ENCODE data around the gene CTBP2.

CTBP2 gene

DNA sequence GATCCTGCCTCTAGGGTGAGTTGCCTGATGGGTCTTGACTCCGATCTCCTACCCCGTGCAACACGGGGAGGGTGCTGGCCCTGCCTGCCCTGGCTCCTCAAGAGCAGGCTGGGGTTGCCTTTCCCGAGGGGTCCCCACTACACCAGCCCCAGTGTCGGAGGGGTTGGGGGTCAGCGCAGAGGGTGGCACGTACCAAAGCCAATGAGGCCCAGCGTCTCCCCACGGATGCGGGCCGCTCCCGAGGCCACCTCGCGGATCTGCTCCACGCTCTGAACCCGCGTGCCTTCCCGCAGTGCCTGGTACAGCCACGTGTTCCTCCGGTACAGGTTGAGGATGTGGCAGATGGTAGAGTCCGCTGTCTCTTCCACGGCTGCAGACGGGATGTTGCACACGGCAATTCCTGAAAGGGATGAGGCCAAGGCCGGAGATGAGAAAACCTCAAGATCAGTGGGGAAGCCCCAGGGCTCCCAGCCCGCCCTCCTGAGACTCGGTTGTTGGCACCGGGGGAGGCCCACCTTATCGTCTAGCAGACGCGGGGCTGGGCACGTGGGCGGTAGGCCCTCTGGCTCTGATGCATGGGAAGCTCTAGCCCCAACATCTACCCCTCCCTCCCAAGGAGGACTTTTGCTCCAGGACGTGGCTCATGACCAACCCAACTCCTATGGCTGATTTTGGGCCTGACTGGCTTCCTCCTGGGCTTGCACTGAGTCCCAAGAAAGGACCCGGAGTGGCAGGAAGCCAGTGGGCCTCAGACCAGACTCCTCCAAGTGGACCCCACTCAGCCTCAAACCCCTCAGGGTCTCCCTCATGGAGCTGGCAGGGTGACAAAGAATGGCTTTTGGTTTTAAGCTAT lies 162.4 kb downstream of the CTBP2 start:
- in situ Hi-C loops (cut with HindIII; ENCODE audit: low sequenced_read_pairs), result no loop called here

DNA sequence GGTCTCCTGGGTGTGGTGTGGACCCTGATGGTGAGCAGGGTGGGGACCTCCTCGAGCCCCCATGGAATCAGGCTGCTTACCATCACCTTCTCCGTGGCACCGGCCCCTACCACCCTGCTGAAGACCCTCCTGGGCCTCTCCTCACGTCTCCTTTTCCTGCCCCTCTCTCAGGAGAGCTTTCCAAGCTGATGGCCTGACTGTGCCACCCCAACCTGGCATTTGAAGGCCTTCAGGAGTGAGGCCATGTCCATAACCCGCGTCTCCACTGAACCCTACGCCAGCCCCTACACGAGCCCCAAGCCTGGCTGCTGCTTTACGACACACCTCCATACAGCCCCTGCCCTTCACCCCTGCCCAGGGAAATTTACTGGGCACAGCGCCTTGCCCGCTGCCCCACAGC lies 163.1 kb downstream of the CTBP2 start:
- no peak overlapping the region for H3K4me3 ChIP-seq (ENCODE audit: low read depth, low read length)
- TF ChIP-seq, protein P1, sequence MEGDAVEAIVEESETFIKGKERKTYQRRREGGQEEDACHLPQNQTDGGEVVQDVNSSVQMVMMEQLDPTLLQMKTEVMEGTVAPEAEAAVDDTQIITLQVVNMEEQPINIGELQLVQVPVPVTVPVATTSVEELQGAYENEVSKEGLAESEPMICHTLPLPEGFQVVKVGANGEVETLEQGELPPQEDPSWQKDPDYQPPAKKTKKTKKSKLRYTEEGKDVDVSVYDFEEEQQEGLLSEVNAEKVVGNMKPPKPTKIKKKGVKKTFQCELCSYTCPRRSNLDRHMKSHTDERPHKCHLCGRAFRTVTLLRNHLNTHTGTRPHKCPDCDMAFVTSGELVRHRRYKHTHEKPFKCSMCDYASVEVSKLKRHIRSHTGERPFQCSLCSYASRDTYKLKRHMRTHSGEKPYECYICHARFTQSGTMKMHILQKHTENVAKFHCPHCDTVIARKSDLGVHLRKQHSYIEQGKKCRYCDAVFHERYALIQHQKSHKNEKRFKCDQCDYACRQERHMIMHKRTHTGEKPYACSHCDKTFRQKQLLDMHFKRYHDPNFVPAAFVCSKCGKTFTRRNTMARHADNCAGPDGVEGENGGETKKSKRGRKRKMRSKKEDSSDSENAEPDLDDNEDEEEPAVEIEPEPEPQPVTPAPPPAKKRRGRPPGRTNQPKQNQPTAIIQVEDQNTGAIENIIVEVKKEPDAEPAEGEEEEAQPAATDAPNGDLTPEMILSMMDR (IDR thresholded peaks at IDR 0.05; ENCODE audit: low read depth, low read length), result no peak
- no peak for DNase-seq (ENCODE audit: low read depth, low spot score)
- in situ Hi-C loops (cut with HindIII; ENCODE audit: low sequenced_read_pairs), result no loop called here

More for the DNA sequence above, 162.4 kb downstream of the CTBP2 start:
- DNase-seq (ENCODE audit: low read depth, low spot score), result no peak
- TF ChIP-seq, protein P1 (IDR thresholded peaks at IDR 0.05; ENCODE audit: low read depth, low read length), result no peak
- H3K4me3 ChIP-seq (ENCODE audit: low read depth, low read length), result no peak overlapping the region

DNA sequence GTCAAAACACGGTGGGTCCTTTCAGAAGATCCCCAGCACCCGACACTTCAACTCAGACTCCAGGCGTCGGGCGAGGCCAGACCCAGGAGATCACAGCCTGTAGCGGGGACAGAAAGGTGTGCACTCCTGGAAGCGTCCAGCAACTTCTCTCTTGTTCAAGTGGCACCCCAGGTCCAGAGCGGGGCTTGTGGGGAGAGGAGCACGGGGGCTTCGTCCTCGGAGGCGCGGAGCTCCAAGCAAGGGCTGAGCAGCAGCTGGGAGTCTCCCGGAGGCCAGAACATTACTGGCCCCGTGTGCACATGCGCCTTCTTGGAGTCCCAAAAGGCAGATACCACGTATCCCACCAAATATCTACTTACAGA lies 163.5 kb downstream of the CTBP2 start:
- in situ Hi-C loops (cut with HindIII; ENCODE audit: low sequenced_read_pairs), result no loop called here
- TF ChIP-seq, protein P1 (IDR thresholded peaks at IDR 0.05; ENCODE audit: low read depth, low read length), result no peak
- DNase-seq (ENCODE audit: low read depth, low spot score), result no peak
- no peak overlapping the region for H3K4me3 ChIP-seq (ENCODE audit: low read depth, low read length)

DNA sequence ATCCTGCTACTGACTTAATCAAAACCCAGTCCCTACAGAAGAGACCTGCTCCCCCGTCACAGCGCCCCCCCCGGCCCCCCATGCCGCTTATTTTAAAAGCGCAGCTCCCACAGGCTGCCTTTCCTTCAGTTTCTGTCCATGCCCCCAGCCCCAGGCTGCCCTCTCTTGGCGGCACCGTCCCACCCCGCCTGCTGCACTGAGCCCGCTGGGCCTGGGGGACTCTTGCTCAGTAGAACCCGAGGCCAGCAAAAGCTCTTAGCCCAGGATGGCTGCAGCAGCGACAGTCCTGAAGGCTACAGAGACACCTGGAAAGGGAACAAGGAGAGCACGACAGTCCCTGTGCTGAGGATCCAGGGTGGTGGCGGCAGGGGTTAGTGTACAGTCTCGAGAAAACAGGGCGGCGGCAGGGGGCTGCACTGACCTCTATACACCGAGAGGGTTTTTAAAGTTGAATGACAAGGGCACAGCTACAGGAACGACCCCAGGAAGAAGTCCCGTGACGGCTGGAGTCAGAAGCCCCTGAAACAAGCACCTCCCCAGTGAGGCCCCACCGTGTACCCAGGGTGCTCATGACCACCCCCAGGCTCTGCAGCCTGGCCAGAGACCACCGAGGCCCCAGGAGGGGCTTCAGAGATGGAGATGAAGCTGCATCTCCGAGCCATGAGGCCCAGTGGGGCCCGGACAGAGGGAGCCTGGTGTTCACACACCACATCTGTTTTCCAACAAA lies 164.1 kb downstream of the CTBP2 start:
- DNase-seq (ENCODE audit: low read depth, low spot score), result no peak
- no peak overlapping the region for H3K4me3 ChIP-seq (ENCODE audit: low read depth, low read length)
- in situ Hi-C loops (cut with HindIII; ENCODE audit: low sequenced_read_pairs), result no loop called here
- TF ChIP-seq, protein P1 (IDR thresholded peaks at IDR 0.05; ENCODE audit: low read depth, low read length), result no peak

DNA sequence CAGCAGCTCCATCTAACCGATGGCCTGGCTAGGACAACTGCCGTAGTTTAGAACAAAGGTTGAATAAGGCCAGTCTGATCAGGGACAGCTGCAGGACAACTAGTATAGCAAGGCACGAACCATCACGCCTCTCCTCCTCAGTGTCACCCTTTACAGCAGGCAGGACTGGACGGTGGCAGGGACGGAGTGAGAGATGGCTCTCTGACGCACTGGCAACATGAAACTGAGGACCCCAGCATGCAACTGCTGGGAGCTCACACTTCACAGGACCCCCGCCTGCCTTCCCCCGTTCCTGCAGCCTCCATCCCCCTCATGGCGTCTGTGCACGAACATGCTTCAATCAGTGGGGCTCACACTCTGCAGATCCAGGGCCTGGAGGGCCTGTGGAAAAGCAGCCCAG lies 164.8 kb downstream of the CTBP2 start:
- DNase-seq (ENCODE audit: low read depth, low spot score), result no peak
- H3K4me3 ChIP-seq (ENCODE audit: low read depth, low read length), result no peak overlapping the region
- TF ChIP-seq, protein P1 (IDR thresholded peaks at IDR 0.05; ENCODE audit: low read depth, low read length), result no peak
- in situ Hi-C loops (cut with HindIII; ENCODE audit: low sequenced_read_pairs), result no loop called here

DNA sequence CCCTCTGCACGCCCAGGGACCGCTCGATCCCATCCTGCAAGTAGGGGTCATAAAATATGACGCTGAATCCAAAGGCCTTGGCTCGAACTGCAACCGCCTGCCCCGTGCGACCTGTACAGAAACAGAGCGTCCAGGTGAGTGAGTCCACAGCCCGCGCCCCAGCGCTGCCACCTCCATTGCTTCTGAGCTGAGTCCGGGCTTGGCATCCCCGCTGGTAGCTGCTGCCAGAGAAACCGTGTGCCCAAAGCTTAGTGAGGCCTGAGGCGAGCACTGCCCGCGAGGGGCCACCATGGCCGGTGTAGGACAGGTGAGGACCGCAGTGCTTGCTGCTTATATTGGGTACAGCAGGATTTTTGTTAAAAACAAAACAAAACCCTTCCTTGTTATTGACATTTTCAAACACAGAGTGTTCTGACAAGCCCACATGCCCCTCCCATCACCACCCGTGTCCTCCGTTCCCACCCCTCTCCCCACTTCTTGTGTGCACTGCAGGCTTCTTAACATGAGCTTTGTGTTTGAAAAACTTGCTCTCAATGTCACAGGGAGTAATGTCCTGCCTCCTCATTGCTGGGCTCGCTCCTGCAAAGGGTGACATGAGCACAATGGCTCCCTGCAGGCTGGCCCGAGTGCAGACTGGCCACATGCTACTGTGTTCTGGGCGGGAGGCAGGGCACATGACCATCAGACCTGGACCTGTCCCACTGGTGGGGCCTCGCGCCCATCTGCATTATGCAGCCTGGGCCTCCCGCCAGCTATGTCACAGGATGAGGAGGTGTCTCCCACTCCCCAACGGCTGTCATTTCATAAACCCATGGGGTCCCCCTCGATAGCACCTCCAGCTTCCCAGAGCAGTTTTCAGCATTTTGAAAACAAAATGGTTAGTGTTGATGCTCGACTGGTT lies 165.5 kb downstream of the CTBP2 start:
- in situ Hi-C loops (cut with HindIII; ENCODE audit: low sequenced_read_pairs), result no loop called here
- TF ChIP-seq, protein P1 (IDR thresholded peaks at IDR 0.05; ENCODE audit: low read depth, low read length), result no peak
- no peak overlapping the region for H3K4me3 ChIP-seq (ENCODE audit: low read depth, low read length)
- no peak for DNase-seq (ENCODE audit: low read depth, low spot score)
